Stomach (tissue), 9 donors: Measurements from ENCODE around the gene SEPTIN10. TPM values are rescaled to one million over a fixed set of nuclear protein-coding genes. Genes with fewer than 3 reads are reported as not detected.
A peak's percentile ranks its signal among the peaks of the same experiment; 100 is the strongest.

ENCODE experiments used
- DNase-seq, 2 donors: peaks; one replicate each; pipeline versions ENCODE4 v3.0.0 to v3.0.0-alpha.2; 2013 to 2019
- H3K27ac ChIP-seq, 5 donors: fragments of 200-600 bp in 4 of 5; sonication (generic) in 4 of 5; one replicate each; pipeline ENCODE4 v1.5.1; 2013 to 2019; ENCODE audit warnings: mild to moderate bottlenecking in 1 of 5, moderate library complexity in 1 of 5
- H3K27me3 ChIP-seq, 3 donors: fragments of 200-600 bp; sonication (generic); one replicate each; pipeline ENCODE4 v1.5.1; 2017 to 2019; ENCODE audit warnings: mixed run types in 1 of 3
- H3K36me3 ChIP-seq, 4 donors: fragments of 200-600 bp; sonication (generic); 1 replicate in 3 of 4; 2 replicates in 1 of 4; pipeline ENCODE4 v1.5.1; 2016 to 2019
- H3K4me1 ChIP-seq, 4 donors: fragments of 200-600 bp; sonication (generic); one replicate each; pipeline ENCODE4 v1.5.1; 2016 to 2019
- H3K4me3 ChIP-seq, 4 donors: fragments of 200-600 bp; sonication (generic) in 3 of 4; one replicate each; pipeline ENCODE4 v1.5.1; 2016 to 2019; ENCODE audit warnings: mild to moderate bottlenecking in 1 of 4
- H3K9me3 ChIP-seq, 4 donors: fragments of 200-600 bp; sonication (generic); one replicate each; pipeline ENCODE4 v1.5.1; 2016 to 2019
- CTCF ChIP-seq, 7 experiments: fragments of 450-650 bp in 4 of 7; fragments of 200-600 bp in 3 of 7; sonication (generic) in 3 of 7; IDR thresholded peaks; one replicate each; pipeline ENCODE4 v1.5.1; 2016 to 2019; ENCODE audit warnings: antibody characterized with exemption in 7 of 7, control low read depth in 2 of 7, mild to moderate bottlenecking in 1 of 7
- EP300 ChIP-seq: sonication (generic); formaldehyde crosslinking; IDR thresholded peaks from one replicate; pipeline ENCODE4 v1.6.1; 2017; ENCODE audit warnings: antibody characterized with exemption
- POLR2A ChIP-seq, 4 donors: fragments of 450-650 bp; IDR thresholded peaks; one replicate each; pipeline ENCODE4 v1.6.1; 2016; ENCODE audit warnings: antibody characterized with exemption in 4 of 4, control low read depth in 2 of 4, mild to moderate bottlenecking in 1 of 4, moderate library complexity in 1 of 4
- POLR2AphosphoS5 ChIP-seq, 3 donors: sonication (generic); formaldehyde crosslinking; IDR thresholded peaks; one replicate each; pipeline ENCODE4 v1.6.1; 2016; ENCODE audit warnings: antibody characterized with exemption in 3 of 3
- WGBS, 5 donors: extraction: QIAGEN DNeasy Blood & Tissue Kit in 3 of 5; methylation state at CpG; one replicate each; pipeline versions ENCODE4 v1.1.5 to v1.1.7; 2013 to 2018; 5-methylcytosine and 5-hydroxymethylcytosine counted together
- intact Hi-C: fragments of 100-400 bp; cut with DNase I; formaldehyde crosslinking; loops from one replicate; pipeline ENCODE4 v1.15.1; 2023; ENCODE audit warnings: low total_unique reads
- polyA plus RNA-seq, 3 donors: library from polyadenylated mRNA; stranded (reverse); fragments of 200-250 nt; gene quantifications; one replicate each; pipeline ENCODE4 v1.2.3, GENCODE V29; 2013
- total RNA-seq, 5 donors: library from RNA; depleted of rRNA; stranded (reverse); fragments of >200 nt; gene quantifications; one replicate each; pipeline versions ENCODE4 v1.1.0 to v1.2.3, GENCODE V29; 2014 to 2016
- donor health status: healthy with polysubstance abuse.
- donor health status: Bipolar disorder and iron deficiency.
- donor health status: healthy.

SEPTIN10 gene
- total and polyA plus RNA-seq, 8 donors, result 24.9 to 101 (median 45.9) TPM

DNA sequence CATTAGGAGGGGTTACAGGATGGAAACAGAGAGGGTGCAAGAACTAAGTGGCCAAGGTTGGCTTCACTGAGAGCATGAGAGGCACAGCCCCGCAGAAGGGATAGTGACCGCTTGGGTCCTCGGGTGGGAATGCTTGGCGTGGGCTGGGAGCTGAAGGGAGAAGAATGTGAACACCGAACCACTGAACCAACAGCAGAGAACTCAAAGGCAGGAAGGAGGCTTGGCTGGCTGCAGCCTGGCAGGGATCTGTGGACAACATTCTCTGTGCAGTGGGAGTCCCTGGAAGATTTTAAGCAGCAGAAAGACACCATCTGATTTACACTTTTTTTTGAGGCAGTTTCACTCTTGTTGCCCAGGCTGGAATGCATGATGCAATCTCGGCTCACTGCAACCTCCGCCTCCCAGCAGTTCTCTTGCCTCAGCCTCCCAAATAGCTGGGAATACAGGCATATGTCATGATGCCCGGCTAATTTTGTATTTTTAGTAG lies 34.3 kb upstream of the SEPTIN10 start:
- Histone ChIP-seq H3K27ac (no peak overlapping the region), H3K4me1 (peaks cover 6 to 19% (median 12%) of the 10 kb centered on the region in 4 donors), H3K36me3 (no peaks in the 10 kb centered on the region), H3K4me3 (no peak overlapping the region), H3K9me3 (no peaks in the 10 kb centered on the region), H3K27me3 (no peaks in the 10 kb centered on the region)
- no peak for TF ChIP-seq POLR2AphosphoS5 (IDR thresholded peaks at IDR 0.05)
- no peak for TF ChIP-seq EP300
- no peak for TF ChIP-seq CTCF (IDR thresholded peaks at IDR 0.05)
- no peak for DNase-seq
- 84 to 91% (median 89%) methylated on average over 8 of the region's 8 CpGs for WGBS, 5 donors
- intact Hi-C loops, result no loop called here

DNA sequence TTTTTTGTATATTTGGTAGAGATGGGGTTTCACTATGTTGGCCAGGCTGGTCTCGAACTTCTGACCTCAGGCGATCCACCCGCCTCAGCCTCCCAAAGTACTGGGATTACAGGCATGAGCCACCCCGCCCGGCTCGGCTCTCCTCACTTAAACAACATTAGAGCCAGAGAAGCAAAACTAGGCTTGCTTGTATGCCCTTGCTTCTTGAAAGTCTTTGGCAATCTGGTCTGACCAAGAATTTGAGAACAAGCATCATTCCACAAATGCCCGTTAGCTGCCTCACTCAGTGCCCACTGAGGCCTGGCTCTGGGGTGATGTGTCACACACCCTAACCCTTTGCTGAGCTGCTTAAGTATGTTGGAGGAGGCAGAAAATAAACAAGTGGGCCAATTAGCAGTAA lies 33.9 kb upstream of the SEPTIN10 start:
- H3K9me3 ChIP-seq, result no peaks in the 10 kb centered on the region
- no peak overlapping the region for H3K4me3 ChIP-seq
- H3K4me1 ChIP-seq, result peaks cover 6 to 19% (median 12%) of the 10 kb centered on the region in 4 donors
- H3K27ac ChIP-seq, result peak overlapping the region in 1 of 5 donors; percentile 43
- intact Hi-C loops, result no loop called here
- TF ChIP-seq POLR2A (IDR thresholded peaks at IDR 0.05) (no peak), CTCF (IDR thresholded peaks at IDR 0.05) (no peak), EP300 (no peak), POLR2AphosphoS5 (IDR thresholded peaks at IDR 0.05) (no peak)
- no peaks in the 10 kb centered on the region for H3K27me3 ChIP-seq
- WGBS, 5 donors, result 85 to 95% (median 89%) methylated on average over 7 of the region's 7 CpGs
- H3K36me3 ChIP-seq, result no peaks in the 10 kb centered on the region
- DNase-seq, result no peak

GRCh38 chr2:109646961-109647360 lies 33.2 kb upstream of the SEPTIN10 start:
- H3K9me3 ChIP-seq, result no peaks in the 10 kb centered on the region
- H3K4me3 ChIP-seq, result no peak overlapping the region
- WGBS, 5 donors, result 74 to 97% (median 94%) methylated on average over 8 of the region's 8 CpGs
- no peaks in the 10 kb centered on the region for H3K27me3 ChIP-seq
- intact Hi-C loops, result no loop called here
- DNase-seq, result no peak
- H3K36me3 ChIP-seq, result no peaks in the 10 kb centered on the region
- H3K4me1 ChIP-seq, result peaks cover 6 to 19% (median 12%) of the 10 kb centered on the region in 4 donors
- no peak overlapping the region for H3K27ac ChIP-seq
- TF ChIP-seq CTCF (IDR thresholded peaks at IDR 0.05) (no peak), POLR2A (IDR thresholded peaks at IDR 0.05) (no peak), POLR2AphosphoS5 (IDR thresholded peaks at IDR 0.05) (no peak), EP300 (no peak)

DNA sequence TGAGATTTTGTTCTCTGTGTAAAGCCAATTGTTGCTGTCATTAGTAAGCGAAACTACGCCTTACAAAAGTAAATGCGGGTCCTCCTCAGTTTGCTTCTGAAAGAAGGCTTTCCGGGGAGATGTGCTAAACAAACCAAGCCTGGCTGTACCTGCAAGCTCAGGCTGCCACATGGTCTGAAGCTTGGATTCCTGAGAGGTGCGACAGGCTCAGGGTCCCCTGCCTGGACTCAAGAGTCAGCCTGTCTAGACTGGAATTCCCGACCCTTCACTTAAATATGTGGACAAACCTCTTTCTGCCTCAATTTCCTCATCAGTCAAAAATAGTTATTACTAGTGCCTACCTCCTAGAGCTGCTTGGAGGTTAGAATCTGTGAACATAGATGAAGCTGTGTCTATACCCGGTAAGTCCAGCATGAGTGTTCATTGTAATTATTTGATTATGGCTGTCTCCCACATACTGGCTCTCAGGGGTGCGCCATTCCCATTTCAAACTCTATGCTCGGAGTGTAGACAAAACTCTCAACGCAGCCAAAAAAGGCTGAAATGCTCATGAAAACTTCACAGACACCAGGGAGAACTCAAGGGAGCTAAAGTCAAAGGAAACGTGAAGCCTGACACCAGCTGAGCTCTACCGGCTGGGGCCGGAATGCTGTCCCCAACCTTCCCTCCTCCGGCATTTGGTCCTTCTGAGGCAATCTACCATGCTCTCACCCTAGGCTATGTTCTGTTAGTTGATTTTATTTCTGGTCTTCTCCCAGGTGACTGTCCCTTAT lies 31.8 kb upstream of the SEPTIN10 start:
- 89 to 94% (median 91%) methylated on average over 13 to 14 of the region's 14 CpGs for WGBS, 5 donors
- no peak overlapping the region for H3K4me3 ChIP-seq
- H3K4me1 ChIP-seq, result peaks cover 6 to 19% (median 12%) of the 10 kb centered on the region in 4 donors
- DNase-seq, result no peak
- H3K27ac ChIP-seq, result peak overlapping the region in 3 of 5 donors; percentile 64 to 75 (median 70)
- no peaks in the 10 kb centered on the region for H3K36me3 ChIP-seq
- no peaks in the 10 kb centered on the region for H3K27me3 ChIP-seq
- TF ChIP-seq POLR2AphosphoS5 (IDR thresholded peaks at IDR 0.05) (no peak), CTCF (IDR thresholded peaks at IDR 0.05) (no peak), EP300 (no peak), POLR2A (IDR thresholded peaks at IDR 0.05) (no peak)
- intact Hi-C loops, result no loop called here
- H3K9me3 ChIP-seq, result no peaks in the 10 kb centered on the region
